Hematopoietic multipotent progenitor cell treated with erythropoietin and hydrocortisone succinate and interleukin-3 and kit ligand, for 4 days (in vitro differentiated cells): ENCODE measurements around the gene RAB3C.

Experiments
- DNase-seq: peaks from one replicate; pipeline ENCODE4 v3.0.0-alpha.2; 2015

Gene RAB3C

GRCh38 chr5:58737671-58738070 lies 154.8 kb downstream of the RAB3C start:
- DNase-seq: peak; percentile 68

- no peak for DNase-seq
These were observed 155.5 kb downstream of the RAB3C start for GRCh38 chr5:58738336-58738735.

GRCh38 chr5:58739051-58739450 lies 156.2 kb downstream of the RAB3C start:
- no peak for DNase-seq

GRCh38 chr5:58740956-58741355 lies 158.1 kb downstream of the RAB3C start:
- DNase-seq: peak; percentile 56

GRCh38 chr5:58745350-58745749 lies 162.5 kb downstream of the RAB3C start:
- no peak for DNase-seq

- no peak for DNase-seq
These were observed 163.4 kb downstream of the RAB3C start for GRCh38 chr5:58746321-58746720.

- no peak for DNase-seq
These were observed 167.2 kb downstream of the RAB3C start for GRCh38 chr5:58750036-58750435.

GRCh38 chr5:58751222-58751837 lies 168.5 kb downstream of the RAB3C start:
- peak; percentile 80 for DNase-seq

DNA sequence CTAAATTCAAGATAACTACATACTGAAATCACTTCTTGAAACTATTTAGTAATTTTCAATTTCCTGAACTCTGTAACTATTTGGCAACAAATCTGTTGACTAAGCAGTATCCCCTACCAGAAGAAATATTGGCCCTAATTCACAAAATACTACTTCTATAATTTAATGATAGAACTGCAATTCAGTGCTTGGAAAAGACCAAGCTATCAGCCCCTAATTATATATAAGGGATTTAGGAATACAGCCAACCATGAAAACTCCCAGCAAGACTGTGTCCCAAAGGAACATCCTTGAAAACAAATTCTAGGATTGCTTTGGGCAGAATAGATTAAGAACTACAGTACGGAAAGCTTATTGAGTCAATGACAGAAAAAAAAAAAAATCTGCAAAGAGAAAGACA lies 169.2 kb downstream of the RAB3C start:
- DNase-seq: no peak

GRCh38 chr5:58753446-58753845 lies 170.6 kb downstream of the RAB3C start:
- DNase-seq: no peak

GRCh38 chr5:58754250-58754649 lies 171.4 kb downstream of the RAB3C start:
- DNase-seq: no peak

DNA sequence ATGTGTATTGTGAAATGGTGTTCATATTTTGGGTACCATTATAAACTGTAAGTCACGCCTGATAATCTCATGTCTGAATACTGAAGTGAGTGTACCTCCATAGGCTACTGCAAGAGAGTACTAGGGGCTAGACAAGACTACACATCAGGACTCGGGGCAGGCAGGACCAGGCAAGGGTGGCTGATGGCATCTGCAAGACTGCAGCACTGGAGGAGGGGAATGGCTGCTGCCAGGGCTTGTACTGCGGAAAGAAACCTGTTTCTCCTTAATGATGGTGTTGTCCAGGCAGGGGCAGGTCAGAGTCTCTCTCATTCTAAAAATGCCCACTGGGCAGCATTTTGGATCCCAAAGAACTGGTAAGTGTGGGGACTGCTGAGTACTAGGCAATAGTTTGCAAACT lies 172.5 kb downstream of the RAB3C start:
- no peak for DNase-seq

GRCh38 chr5:58759745-58760144 lies 176.9 kb downstream of the RAB3C start:
- DNase-seq: peak; percentile 62

DNA sequence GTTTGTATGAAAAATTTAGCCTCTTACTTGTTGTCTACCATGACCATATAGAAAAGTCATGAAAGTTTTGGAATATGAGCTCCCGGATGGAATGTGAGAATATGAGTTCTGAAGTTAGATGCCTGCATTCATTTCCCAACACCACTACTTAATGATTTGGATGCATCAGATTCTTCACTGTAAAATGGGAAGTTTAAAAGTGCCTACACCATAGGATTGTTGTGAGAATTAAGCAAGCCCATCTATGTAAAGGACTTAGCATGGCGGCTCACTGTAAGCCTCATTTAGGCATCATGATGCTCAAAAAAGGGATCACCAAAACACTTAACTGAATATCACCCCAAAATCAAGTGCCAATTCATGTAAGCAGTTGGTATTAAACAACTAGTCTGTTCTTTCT lies 177.3 kb downstream of the RAB3C start:
- DNase-seq: no peak

DNA sequence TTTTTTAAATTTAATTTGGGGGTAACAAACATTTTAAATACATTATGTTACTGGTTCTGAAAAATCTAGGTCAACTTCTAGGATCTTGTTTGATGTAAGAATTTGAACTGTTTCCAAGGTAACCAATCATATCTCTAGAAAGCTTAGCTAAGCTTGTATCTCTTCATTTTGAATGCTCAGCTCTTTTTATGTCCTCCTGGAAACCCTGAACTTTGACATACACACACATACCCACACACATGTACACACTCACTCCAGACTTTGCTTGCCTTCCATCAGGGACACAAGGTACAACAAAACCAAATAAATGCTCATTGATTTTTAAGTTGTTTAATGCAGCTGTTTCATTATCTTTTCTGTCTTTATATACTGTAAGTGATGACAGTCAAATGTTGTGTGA lies 178.5 kb downstream of the RAB3C start:
- DNase-seq: no peak

DNA sequence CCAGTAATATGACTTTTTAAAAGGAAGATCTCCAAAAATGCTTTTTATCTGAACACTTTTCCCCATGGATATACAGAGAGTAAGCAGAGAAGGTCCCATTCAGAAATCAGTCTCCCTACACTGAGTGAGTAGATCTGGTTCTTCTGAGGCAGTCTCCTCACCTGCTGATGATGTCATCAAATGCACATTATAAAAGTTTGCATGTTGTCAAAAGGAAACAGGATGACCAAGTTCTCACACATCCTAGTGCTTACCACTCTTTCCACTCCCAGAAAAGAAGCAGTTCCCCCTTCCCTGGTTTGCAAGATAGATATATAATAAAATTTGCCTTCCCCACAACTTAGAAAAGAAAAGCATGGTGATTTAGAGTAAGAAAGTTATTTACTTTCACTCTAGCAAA lies 180.5 kb downstream of the RAB3C start:
- DNase-seq: no peak

DNA sequence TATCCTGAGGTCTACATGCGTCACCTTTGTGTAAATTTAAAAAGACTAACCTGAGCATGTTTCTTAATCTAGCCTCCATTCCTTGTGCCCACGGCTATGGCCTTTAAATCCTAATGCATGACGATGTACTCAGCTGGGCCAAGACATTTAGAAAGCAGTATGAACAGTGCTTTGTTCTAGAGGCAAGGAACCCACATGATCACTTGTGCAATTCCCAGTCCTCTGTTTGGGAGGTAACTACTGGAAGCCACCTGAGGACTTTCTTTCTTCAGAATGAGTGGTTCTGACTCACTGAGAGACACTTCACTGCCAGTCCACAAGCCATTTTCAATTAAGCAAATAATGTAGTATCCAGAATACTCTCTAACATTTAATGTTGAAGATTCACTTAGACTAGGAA lies 181.3 kb downstream of the RAB3C start:
- no peak for DNase-seq

GRCh38 chr5:58765058-58765457 lies 182.2 kb downstream of the RAB3C start:
- DNase-seq: no peak

- no peak for DNase-seq
These were observed 184.2 kb downstream of the RAB3C start for GRCh38 chr5:58767104-58767503.

DNA sequence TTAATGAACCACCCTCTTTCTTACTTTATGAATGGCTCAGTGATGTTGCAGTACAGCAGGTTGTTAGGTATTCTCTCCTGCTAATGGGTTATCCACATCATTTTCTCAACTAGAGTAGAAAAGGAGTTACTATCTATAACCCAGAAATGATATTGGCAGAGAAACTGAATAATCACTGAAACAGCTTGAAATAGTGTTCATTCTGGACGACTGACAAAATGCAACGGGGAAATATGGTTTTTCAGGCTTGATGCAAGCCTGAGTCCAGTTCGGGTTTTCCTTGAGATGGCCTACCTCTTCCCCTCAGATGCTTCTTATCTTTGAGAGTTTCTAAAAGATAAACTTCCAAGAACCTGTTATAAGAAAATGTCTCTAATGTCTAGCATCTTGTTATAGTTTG lies 187.3 kb downstream of the RAB3C start:
- no peak for DNase-seq

DNA sequence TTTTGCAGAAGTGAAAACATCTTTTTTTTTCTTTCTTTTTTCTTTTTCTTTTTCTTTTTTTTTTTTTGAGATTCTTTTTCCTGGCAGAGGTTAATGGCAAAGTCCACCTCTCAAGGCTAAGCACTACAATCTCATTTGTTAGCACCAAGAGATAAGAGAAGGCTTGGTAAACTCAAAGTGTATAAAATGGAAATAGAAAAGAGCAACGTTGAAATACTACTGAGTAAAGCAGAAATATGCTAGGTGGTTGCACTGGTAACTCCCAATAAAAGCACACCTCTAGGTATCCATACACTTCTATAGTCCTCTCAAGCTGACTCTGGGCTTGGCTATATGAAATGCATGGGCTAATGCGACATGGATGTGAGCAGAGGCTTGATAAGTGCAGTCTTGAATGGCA lies 188.9 kb downstream of the RAB3C start:
- DNase-seq: no peak

- no peak for DNase-seq
These were observed 191.0 kb downstream of the RAB3C start for GRCh38 chr5:58773744-58774441.

GRCh38 chr5:58774937-58775336 lies 192.1 kb downstream of the RAB3C start:
- DNase-seq: no peak

GRCh38 chr5:58775701-58776262 lies 192.9 kb downstream of the RAB3C start:
- no peak for DNase-seq

GRCh38 chr5:58776559-58776958 lies 193.7 kb downstream of the RAB3C start:
- no peak for DNase-seq
